Fibroblast of lung (primary cell): ENCODE measurements around the gene KRT37.

Experiments
- CTCF ChIP-seq, 2 donors: IDR thresholded peaks in 1 of 2; conservative IDR thresholded peaks in 1 of 2; 1 replicate in 1 of 2; 2 replicates in 1 of 2; pipeline ENCODE4 v1.5.1; 2011 to 2012; ENCODE audit warnings: low read length in 2 of 2, control low read depth in 1 of 2, inconsistent platforms in 1 of 2, low read depth in 1 of 2, mild to moderate bottlenecking in 1 of 2
- EZH2 ChIP-seq: IDR thresholded peaks from 2 replicates; pipeline ENCODE4 v1.5.1; 2012; ENCODE audit warnings: low read length, control low read depth, mild to moderate bottlenecking; ENCODE audit errors: missing control alignments

- no peak for TF ChIP-seq EZH2
- TF ChIP-seq CTCF (conservative IDR thresholded peaks at IDR 0.05 in 1 of 2, IDR thresholded peaks at IDR 0.05 in 1 of 2; ENCODE audit: low read depth in 1 of 2, low read length in 2 of 2): no peak
Observed at GRCh38 chr17:41418116-41418860, 6.1 kb downstream of the KRT37 start.
